GM19372 (cell line): ENCODE measurements around the gene C21orf58.

Experiments used
- ATAC-seq: cut with Tn5 transposase; IDR thresholded peaks from one replicate; pipeline ENCODE4 v1.9.1; 2021; ENCODE audit warnings: mild to moderate bottlenecking, low read depth, moderate library complexity; ENCODE audit not compliant: unreplicated experiment

C21orf58 gene

DNA sequence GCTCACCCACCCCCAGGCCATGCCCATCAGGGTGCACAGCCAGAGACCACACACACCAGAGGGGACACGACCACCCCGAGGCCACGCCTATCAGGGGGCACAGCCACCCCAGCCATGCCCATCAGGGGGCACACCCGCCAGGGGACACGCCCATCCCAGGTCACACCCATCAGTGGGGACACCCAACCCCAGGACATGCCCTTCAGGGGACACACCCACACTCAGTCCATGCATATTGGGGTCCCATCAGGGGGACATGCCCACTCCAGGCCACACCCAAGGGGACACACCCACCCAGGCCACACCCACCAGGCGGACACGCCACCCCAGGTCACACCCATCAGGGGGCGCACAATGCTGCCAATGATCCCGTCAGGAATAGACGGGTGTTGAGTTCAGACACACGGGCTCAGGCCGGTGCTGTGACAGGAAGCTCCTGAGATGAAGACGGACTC, 59.0 kb downstream of the C21orf58 start:
- ATAC-seq: no peak

DNA sequence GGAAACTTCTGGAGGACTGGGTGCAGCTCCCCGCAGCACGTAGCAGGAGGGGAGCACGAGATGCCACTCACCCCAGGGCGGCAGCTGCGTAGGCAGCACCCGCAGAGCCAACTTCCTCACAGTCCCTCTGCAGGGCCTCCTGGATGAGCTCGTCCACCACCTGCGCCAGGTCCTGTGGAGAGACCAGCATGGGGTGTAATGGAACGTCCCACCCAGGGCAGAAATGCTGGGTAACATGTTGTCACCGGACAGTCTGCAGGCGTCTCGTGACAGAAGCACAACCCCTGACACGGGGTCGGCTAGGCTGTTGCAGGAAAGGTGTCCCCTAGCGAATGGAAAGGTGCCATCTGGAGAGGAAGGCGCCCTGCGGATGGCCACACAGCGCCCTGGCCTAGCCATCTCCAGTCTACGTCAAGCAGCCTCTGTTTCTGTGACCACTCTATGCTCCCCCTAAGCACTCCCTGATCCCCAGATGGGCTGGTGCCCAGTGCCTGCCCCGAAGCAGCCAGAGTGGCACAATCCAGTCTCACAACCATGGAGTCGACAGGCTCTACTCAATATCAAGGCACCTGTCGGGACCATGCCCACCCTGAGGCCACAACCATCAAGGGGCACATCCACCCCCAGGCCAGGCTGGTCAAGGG, 59.5 kb downstream of the C21orf58 start:
- ATAC-seq: no peak

DNA sequence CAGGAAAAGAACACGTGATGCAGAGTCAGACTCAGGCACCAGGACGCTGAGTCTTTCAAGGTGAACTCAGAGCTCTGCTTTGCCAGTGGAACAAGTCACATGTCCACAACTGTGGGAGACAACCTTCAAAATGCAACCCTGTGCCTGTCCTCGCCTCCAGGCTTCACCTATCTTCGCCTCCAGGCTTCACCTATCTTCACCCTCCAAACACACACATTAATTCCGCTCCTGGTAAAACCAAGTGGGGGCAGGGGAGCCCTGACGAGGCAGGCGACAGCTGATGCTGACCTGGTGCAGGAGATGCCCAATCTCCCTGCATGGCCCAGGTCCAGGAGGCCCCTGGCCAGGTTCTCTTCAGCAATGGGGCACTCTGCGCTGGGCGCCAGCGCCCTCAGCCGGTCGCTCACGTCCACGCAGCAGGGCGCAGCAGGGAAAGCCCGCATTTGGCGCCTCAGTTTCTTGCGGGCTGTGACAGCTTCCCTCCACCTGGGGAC, 67.1 kb downstream of the C21orf58 start:
- ATAC-seq: no peak

DNA sequence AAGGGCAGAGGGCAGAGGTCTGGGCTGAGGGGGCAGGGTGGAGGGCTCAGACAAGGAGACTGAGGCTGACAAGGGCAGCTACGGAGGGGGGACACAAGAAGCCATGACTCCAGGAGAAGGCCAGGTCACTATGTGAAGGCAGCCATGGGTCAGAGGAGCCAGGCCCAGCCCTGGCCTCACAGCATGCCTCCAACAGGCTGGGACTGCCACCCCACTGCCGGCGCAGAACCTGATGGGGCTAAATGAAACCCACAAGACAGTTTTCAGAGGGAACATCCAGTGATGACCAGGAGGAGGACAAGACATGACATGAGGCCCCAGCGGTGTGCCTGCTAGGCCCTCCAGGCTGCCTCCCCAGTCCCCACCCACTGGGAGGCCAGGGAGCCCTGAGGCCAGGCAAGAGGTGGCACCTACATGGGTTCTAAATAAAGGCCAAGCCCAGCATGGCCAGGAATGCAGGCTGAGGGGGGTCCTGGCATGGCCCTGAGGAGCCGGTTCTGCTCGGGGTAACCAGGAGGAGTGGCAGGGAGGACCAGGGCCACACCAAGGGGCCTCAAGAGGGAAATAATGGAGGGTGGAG, 67.8 kb downstream of the C21orf58 start:
- ATAC-seq: no peak

GRCh38 chr21:46255166-46255565, 68.5 kb downstream of the C21orf58 start:
- no peak for ATAC-seq

- no peak for ATAC-seq
Observed at GRCh38 chr21:46254208-46254975, 69.3 kb downstream of the C21orf58 start.

DNA sequence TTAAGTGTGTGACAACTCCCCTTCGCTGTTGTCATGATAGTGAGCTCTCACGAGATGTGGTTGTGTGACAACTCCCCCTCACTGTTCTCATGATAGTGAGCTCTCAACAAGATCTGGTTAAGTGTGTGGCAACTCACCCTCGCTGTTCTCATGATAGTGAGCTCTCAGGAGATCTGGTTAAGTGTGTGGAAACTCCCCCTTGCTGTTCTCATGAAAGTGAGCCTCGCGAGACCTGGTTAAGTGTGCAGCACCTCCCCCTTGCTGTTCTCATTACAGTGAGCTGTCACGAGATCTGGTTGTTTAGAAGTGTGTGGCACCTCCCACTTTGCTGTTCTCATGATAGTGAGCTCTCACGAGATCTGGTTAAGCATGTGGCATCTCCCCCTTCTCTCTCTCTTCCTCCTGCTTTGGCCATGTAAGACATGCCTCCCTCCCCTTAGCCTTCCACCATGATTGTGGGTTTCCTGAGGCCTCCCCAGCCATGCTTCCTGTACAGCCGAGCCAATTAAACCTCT, 70.0 kb downstream of the C21orf58 start:
- no peak for ATAC-seq

DNA sequence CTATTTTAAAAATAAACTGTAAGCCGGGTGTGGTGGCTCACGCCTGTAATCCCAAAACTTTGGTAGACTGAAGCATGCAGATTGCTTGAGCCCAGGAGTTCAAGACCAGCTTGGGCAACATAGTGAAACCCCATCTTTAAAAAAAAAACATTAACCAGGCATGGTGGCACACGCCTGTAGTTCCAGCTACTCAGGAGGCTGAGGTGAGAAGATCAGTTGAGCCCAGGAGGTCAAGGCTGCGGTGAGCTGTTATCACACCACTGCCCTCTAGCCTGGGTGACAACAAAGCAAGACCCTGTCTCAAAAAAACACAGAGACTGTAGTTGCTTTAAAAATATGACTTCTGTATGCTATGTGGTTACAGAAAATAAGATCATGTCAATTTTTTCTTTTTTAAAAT, 70.8 kb downstream of the C21orf58 start:
- no peak for ATAC-seq
